CD1c-positive myeloid dendritic cell (primary cell): ENCODE results near the gene PLCB2.

ENCODE experiments used
- DNase-seq: peaks from one replicate; pipeline ENCODE4 v3.0.0-alpha.2; 2016; ENCODE audit errors: extremely low spot score

Gene PLCB2

GRCh38 chr15:40342416-40343320 lies 34.9 kb upstream of the PLCB2 start:
- DNase-seq = no peak

DNA sequence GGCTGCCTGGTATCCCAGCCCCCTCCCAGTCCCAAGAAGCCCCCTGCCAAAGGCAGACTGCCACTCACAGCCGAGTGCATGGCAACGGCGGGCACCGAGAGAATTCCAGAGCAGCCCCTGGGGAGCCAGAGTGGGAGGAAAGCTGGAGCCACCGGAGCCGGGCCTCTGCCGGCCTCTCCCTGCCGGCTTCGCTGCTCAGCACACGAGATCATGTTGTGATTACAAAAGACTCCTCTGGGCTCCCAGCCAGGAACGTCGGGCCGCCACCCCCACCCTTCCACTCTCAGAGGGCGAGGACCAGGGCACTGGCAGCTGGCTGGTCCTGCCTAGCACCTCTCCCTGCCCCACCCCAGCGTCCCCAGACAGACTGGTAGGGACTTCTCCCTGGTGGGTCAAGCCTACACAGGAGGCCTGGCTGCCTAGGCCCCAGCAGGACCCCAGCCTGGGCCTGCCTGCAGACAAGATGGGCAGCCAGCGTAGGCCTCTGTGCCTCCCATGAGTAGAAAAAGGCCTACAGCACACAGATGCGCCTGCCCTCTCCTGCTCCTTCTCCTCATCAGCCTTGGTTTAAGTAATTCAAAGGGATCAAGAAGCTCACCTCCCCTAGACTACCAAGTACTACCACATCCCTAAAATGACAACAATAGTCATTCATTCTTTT lies 33.1 kb upstream of the PLCB2 start, which contains the start of gene CCDC9B:
TSS of gene CCDC9B (minus strand) at position 200 of the 661 bp plus-strand sequence. CDS start at position 80, 120 bp downstream.
- peak; percentile 78 for DNase-seq

DNA sequence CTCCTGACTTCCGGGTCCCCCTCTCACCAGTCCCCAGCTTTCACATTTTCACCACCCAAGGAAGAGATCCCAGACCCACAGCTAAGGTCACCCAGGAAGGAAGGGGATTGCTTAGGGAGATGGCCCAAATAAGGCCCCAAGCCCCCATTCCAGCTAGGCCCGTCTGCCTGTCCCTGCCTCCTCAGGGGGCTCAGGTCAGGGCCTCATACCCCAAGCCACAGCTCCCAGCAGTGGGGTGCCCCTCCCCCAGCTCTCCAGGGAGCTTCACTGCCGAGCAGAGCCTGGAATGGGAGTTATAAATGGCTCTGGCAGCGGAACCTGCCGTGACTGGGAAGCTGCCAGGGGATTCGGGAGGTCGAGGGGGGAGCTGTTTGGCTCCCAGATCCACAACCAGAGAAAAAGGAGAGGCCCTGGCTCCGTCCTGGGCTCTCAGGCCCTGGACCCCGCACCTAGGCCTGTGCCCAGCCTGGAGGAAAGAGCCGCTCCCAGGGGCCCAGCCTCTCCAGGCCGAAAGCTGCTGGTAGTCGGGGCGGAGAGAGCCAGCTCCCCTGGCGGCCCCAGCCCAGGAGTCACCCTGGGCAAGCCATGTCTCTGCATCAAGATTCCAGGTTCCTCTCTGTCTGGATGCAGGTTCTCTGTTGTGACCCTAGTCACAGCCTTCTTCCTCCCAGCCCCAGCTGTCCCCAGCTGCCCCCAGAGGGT lies 32.5 kb upstream of the PLCB2 start:
- DNase-seq = no peak

GRCh38 chr15:40339621-40339945 lies 31.8 kb upstream of the PLCB2 start:
- no peak for DNase-seq

- DNase-seq = no peak
Measured at GRCh38 chr15:40338921-40339620, 31.3 kb upstream of the PLCB2 start.

DNA sequence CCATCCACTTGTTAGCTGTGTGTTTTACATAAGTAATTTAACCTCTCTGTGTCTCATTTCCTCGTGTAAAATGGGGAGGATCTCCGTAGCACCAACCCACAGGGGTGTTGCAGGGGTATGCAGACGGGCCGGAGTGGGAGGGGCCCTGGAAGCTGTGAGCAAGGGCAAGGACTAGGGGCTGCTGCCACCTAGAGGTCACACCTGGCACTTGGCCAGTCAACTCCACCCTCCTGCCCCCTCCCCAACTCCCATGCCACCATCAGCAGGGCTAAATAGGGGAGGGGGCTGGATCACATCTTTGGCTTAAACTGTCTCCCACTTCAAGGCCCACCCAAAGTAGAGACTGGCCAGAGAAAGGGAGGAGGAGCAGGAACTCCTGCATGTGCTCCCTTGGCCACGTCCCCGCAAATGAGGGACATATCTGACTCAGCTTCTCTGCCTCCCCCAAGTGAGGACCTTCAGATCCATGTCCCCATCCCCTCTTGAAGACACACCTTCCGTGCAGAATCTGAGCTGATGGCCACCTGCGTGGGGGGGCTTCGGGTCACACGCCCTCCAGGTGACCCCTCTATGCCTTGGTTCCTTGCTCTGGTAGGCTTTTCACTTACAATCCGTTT lies 30.4 kb upstream of the PLCB2 start:
- peak; percentile 85 for DNase-seq

DNA sequence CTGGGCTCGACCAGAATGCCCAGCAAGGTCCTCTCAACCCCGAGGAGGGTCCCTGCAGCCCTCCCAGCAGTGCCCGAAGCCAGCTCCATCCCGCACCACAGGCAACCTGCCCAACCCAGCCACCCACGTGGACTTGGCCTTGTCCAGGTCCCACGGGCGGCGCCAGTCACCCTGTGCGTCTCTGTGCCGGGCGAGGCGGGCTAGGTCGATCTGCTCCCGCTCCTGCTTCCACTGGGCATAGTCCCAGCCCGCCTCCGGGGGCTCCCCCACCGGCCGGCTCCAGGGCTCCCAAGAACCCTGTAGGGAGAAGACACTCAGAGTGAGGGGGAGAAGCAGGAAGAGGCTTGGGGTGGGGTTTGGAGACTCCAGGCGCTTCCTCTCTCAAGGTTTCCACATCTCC lies 29.9 kb upstream of the PLCB2 start:
- no peak for DNase-seq

DNA sequence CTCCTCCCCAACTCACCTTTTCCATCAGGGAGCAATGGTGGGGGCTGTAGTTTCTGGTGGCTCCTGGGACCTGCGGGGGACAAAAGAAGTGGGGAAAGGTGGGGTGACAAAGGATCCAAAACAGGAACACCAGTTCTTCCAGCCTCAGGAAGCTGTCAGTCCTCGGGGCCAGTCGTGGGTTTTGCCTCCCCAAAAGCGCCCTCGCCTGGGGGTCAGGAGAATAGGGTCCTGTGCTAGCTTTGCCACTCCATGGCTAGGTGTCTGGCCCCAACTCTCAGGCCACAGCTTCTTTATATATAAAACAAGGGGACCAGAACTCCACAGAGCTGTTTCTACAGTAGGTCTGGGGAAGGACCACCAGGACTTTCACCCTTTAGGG lies 29.0 kb upstream of the PLCB2 start:
- DNase-seq = peak; percentile 62

DNA sequence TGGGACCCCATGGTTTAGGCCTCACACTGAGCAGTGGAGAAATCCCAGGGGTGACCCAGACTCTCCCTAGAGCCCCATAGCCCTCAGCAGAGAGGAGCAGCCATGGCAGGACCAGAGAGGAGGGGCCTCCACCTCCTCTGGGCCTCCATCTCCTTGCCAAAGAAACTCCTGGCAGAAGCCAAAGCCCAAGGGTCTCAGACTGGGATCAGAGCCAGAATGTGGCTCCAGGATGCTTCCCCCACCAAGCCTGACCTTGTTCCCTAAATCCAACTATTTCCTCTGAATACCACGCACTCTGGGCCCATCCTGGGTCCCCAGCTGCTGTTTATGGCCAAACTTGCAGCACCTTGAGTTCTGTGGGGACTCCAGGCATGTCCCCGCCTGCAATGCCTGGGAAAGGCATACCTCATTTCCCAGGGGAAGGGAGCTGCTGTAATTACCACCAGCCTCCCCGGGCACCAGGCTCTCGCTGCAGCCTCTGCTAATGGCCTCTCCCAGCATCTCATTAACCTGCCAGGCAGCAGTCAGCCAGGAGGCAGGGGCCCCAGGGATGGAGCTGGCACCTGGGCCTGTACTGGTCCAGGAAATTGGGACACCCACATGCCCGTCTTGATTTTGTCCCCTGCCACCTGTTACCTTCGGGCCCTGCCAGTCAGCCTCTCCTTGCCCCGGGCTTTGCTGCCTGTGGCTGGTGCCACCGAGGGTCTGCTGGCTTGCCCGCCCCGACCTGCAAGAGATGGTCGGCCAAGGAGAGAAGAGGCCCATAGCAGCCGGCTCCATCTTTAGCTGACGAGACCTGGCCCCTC lies 28.4 kb upstream of the PLCB2 start:
- DNase-seq = no peak

- DNase-seq = peak; percentile 74
Measured at GRCh38 chr15:40334941-40335795, 27.4 kb upstream of the PLCB2 start.

GRCh38 chr15:40334541-40334940 lies 26.8 kb upstream of the PLCB2 start:
- no peak for DNase-seq

GRCh38 chr15:40333922-40334492 lies 26.3 kb upstream of the PLCB2 start:
- peak; percentile 95 for DNase-seq

DNA sequence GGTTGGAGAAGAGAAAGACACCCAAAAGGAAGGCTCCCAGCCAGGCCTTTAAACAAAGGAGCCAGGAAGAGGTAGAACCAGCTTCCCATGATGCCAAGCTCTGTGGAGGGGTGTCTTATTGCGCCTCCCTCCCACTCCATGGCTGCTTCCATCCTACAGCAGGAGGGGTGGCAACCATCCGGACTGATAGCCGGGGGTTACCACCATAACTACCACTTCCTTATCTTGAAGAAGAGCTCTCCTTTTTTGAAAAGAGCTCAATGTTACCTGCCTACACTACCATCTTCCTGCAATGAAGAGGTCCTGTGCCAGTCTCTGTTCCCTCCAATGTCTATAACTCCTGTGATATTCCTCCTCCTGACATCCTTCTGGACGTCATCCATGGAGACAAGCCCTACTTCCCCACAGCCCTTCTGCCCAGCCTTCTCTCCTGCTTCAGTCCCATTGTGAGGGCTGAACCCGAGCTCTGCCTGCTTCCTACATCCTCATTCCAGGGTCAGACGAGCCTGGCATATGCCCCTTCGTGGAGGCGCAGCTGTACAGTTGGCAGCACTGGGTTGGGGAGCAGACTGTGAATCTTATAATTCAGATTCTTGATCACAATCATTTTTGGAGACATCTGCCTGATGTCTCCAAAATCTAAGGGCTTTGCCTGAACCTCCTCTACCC lies 24.5 kb upstream of the PLCB2 start:
- peak; percentile 70 for DNase-seq

- DNase-seq = no peak
Measured at GRCh38 chr15:40331637-40332036, 23.9 kb upstream of the PLCB2 start.

GRCh38 chr15:40331026-40331425 lies 23.3 kb upstream of the PLCB2 start:
- no peak for DNase-seq

GRCh38 chr15:40330368-40330836 lies 22.7 kb upstream of the PLCB2 start:
- DNase-seq = peak; percentile 75

- no peak for DNase-seq
Measured at GRCh38 chr15:40329804-40330203, 22.1 kb upstream of the PLCB2 start.

DNA sequence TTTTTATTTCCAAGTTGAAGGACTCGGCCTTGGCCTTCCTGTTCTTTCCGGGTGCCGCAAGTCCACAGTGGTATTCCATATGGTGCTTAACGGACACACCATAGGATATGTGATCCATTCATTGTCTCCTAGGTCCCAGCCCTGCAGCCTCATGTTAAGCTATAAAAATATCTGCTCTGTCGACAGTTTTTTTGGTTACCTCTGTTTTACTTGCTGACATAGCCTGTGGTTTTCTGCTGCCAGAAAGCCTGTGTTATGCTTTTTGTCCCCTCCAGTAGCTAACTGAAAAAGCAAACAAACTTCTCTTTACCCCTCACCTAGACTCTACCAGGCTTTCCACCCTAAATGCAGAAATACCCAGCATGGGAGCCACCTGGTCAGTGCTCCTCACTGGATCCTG lies 21.0 kb upstream of the PLCB2 start:
- no peak for DNase-seq

GRCh38 chr15:40328176-40328575 lies 20.4 kb upstream of the PLCB2 start:
- no peak for DNase-seq
